A549 (cell line): ENCODE data around the gene NRG4. TPM values are rescaled to one million over a fixed set of nuclear protein-coding genes. Genes with fewer than 3 reads are reported as not detected.

ENCODE experiments used
- ATAC-seq, 2 experiments: fragments of 200-7000 bp in 1 of 2; fragments of >200 bp in 1 of 2; cut with Nextera tagmentation in 1 of 2; cut with Tn5 transposase in 1 of 2; 3 replicates each; pipeline versions ENCODE4 v1.8.0 to v1.9.1; 2018 to 2020; ENCODE audit warnings: mild to moderate bottlenecking in 1 of 2, moderate library complexity in 1 of 2
- CTCF ChIA-PET: fragments of 300-600 bp; sonication (Branson Sonifier 250); formaldehyde crosslinking; extraction: SDS; loops from one replicate; lab custom pipeline; 2021; ENCODE audit warnings: antibody characterized with exemption, inconsistent platforms; lab: Yijun Ruan, JAX
- POLR2A ChIA-PET: fragments of 350-600 bp; formaldehyde crosslinking; extraction: SDS; loops from one replicate; lab custom pipeline; 2021; ENCODE audit warnings: antibody characterized with exemption, inconsistent platforms; lab: Yijun Ruan, JAX
- DNase-seq, 2 experiments: peaks; one replicate each; pipeline versions ENCODE4 v3.0.0 to v3.0.0-alpha.2; 2011 to 2016; ENCODE audit warnings: low read depth in 1 of 2, low spot score in 1 of 2
- FAIRE-seq: peaks from 2 replicates; lab custom pipeline; 2011; peaks lifted over from hg19 to GRCh38; lab: Jason Lieb, UNC
- H3K27ac ChIP-seq, 2 experiments: fragments of >200 bp; sonication (Bioruptor Twin); formaldehyde crosslinking; 3 replicates each; pipeline ENCODE4 v1.5.1; 2016 to 2017
- H3K4me1 ChIP-seq: fragments of >200 bp; sonication (Bioruptor Twin); formaldehyde crosslinking; 3 replicates; pipeline ENCODE4 v1.6.1; 2016
- H3K4me2 ChIP-seq: fragments of >200 bp; sonication (Bioruptor Twin); formaldehyde crosslinking; 3 replicates; pipeline ENCODE4 v1.6.1; 2016
- H3K4me3 ChIP-seq: fragments of >200 bp; sonication (Bioruptor Twin); formaldehyde crosslinking; 3 replicates; pipeline ENCODE4 v1.5.1; 2016
- H3K9me3 ChIP-seq: fragments of >200 bp; sonication (Bioruptor Twin); formaldehyde crosslinking; 3 replicates; pipeline ENCODE4 v1.6.1; 2016
- BHLHE40 ChIP-seq: IDR thresholded peaks from 2 replicates; pipeline ENCODE4 v1.6.1; 2012; ENCODE audit warnings: low read depth, low read length, inconsistent platforms
- CBX8 ChIP-seq: fragments of 200-600 bp; sonication (generic); IDR thresholded peaks from 2 replicates; pipeline ENCODE4 v1.6.1; 2016
- HOXB13 ChIP-seq: fragments of 250-450 bp; sonication (Bioruptor Pico); IDR thresholded peaks from 2 replicates; pipeline ENCODE4 v1.5.0; 2020; ENCODE audit warnings: low read depth, mild to moderate bottlenecking, moderate library complexity
- JUN ChIP-seq, 2 experiments: fragments of >200 bp; sonication (Bioruptor Twin); formaldehyde crosslinking; IDR thresholded peaks; 2 replicates in 1 of 2; 3 replicates in 1 of 2; pipeline ENCODE4 v1.6.1; 2016 to 2017
- MAFK ChIP-seq: fragments of 450-650 bp; IDR thresholded peaks from 2 replicates; pipeline ENCODE4 v1.6.1; 2014; ENCODE audit not compliant: partially characterized antibody
- MAX ChIP-seq: IDR thresholded peaks from 2 replicates; pipeline ENCODE4 v1.6.1; 2012
- NFE2L2 ChIP-seq: fragments of 150-350 bp; conservative IDR thresholded peaks from 2 replicates; pipeline ENCODE4 v1.6.1; 2014; ENCODE audit warnings: low read length
- PHF8 ChIP-seq: fragments of 200-600 bp; sonication (generic); IDR thresholded peaks from 2 replicates; pipeline ENCODE4 v1.6.1; 2016; ENCODE audit warnings: low read depth, mild to moderate bottlenecking, antibody characterized with exemption, moderate library complexity, borderline replicate concordance
- POLR2A ChIP-seq: IDR thresholded peaks from 2 replicates; pipeline ENCODE4 v1.6.1; 2012; ENCODE audit warnings: mild to moderate bottlenecking, low read length
- RARB ChIP-seq: fragments of 250-450 bp; sonication (Bioruptor Pico); IDR thresholded peaks from 2 replicates; pipeline ENCODE4 v1.8.0; 2021; ENCODE audit warnings: mild to moderate bottlenecking, moderate library complexity
- SREBF2 ChIP-seq: fragments of 450-650 bp; IDR thresholded peaks from 2 replicates; pipeline ENCODE4 v1.6.1; 2014; ENCODE audit warnings: mild to moderate bottlenecking, moderate library complexity
- TFCP2L1 ChIP-seq: fragments of 250-450 bp; sonication (Bioruptor Pico); IDR thresholded peaks from 2 replicates; pipeline ENCODE4 v1.5.0; 2021; ENCODE audit warnings: mild to moderate bottlenecking
- WGBS: methylation state at CpG from one replicate; pipeline ENCODE4 v1.1.6; 2017; ENCODE audit errors: missing lambda C conversion rate; 5-methylcytosine and 5-hydroxymethylcytosine counted together
- polyA minus RNA-seq: library from RNA; depleted of rRNA, polyadenylated mRNA; stranded (reverse); fragments of >200 nt; gene quantifications from 2 replicates; pipeline ENCODE4 v1.2.3, GENCODE V29; 2011; rRNA and poly(A)+ RNA removed
- polyA plus RNA-seq, 4 experiments: library from polyadenylated mRNA; depleted of rRNA in 3 of 4; stranded (reverse); fragments of >200 nt; fragmentation: RNase III in 1 of 4; extraction: RNeasy Plus Mini Kit Qiagen cat#74134 plus additional on column Dnase treatment in 1 of 4; gene quantifications; 2 replicates in 3 of 4; 3 replicates in 1 of 4; pipeline ENCODE4 v1.2.3, GENCODE V29; 2011 to 2017
- TF ChIP-seq, protein P1 (sequence below): fragments of >200 bp; sonication (Bioruptor Twin); formaldehyde crosslinking; IDR thresholded peaks from 3 replicates; pipeline ENCODE4 v1.6.1; 2016
- TF ChIP-seq, protein P2 (sequence below): fragments of >200 bp; sonication (Bioruptor Twin); formaldehyde crosslinking; IDR thresholded peaks from 2 replicates; pipeline ENCODE4 v1.6.1; 2016
- TF ChIP-seq, protein P3 (sequence below): fragments of 200-600 bp; sonication (generic); IDR thresholded peaks from 2 replicates; pipeline ENCODE4 v1.6.1; 2016; ENCODE audit warnings: antibody characterized with exemption, mild to moderate bottlenecking, moderate library complexity
- TF ChIP-seq, protein P4 (sequence below): fragments of >200 bp; sonication (Bioruptor Twin); formaldehyde crosslinking; IDR thresholded peaks from 3 replicates; pipeline ENCODE4 v1.5.1; 2016

Gene NRG4, protein sequence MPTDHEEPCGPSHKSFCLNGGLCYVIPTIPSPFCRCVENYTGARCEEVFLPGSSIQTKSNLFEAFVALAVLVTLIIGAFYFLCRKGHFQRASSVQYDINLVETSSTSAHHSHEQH
- polyA plus RNA-seq (2011; rRNA removed) (8.0 and 9.2 TPM in 2 replicates), polyA plus RNA-seq (2017; fragmentation: RNase III; extraction: RNeasy Plus Mini Kit Qiagen cat#74134 plus additional on column Dnase treatment) (0.56 to 2.2 TPM (median 1.00 TPM) in 3 replicates), polyA minus RNA-seq (1.9 and 2.0 TPM in 2 replicates)
- 2.0 and 3.4 TPM in 2 replicates for polyA plus RNA-seq (2012; cell fraction: cytosol; rRNA removed)
- polyA plus RNA-seq (2012; cell fraction: nucleus; rRNA removed), result 0.25 and 0.42 TPM in 2 replicates

- FAIRE-seq (peak; percentile 79), DNase-seq (peak; percentile 37 to 71), ATAC-seq (peak; percentile 98 to 99)
- CTCF ChIA-PET, result interaction anchor here (0.6 to 1.6 kb wide), 4 partner anchors 11 to 127 kb away, joined by 3 to 5 read pairs (median 3); no protein-coding TSS in a partner anchor
- peak within 1 kb of the TSS; percentile 33 for H3K4me3 ChIP-seq
- TF ChIP-seq RARB, result peak; percentile 74; the same call in 1 of the 2 replicates
- 0 out of 2 replicates have a peak, but pooled peaks have one; percentile 20 for TF ChIP-seq MAX
- 0 out of 2 replicates have a peak, but pooled peaks have one; percentile 45 for TF ChIP-seq NFE2L2
- peak; percentile 70 for TF ChIP-seq MAFK
- TF ChIP-seq TFCP2L1 (CRISPR knock-in tag), result no peak
- TF ChIP-seq, protein P1, sequence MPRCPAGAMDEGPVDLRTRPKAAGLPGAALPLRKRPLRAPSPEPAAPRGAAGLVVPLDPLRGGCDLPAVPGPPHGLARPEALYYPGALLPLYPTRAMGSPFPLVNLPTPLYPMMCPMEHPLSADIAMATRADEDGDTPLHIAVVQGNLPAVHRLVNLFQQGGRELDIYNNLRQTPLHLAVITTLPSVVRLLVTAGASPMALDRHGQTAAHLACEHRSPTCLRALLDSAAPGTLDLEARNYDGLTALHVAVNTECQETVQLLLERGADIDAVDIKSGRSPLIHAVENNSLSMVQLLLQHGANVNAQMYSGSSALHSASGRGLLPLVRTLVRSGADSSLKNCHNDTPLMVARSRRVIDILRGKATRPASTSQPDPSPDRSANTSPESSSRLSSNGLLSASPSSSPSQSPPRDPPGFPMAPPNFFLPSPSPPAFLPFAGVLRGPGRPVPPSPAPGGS, result no peak
- no peak for TF ChIP-seq PHF8
- peak; percentile 60; the same call in 1 of the 2 replicates for TF ChIP-seq BHLHE40
- TF ChIP-seq, protein P2, sequence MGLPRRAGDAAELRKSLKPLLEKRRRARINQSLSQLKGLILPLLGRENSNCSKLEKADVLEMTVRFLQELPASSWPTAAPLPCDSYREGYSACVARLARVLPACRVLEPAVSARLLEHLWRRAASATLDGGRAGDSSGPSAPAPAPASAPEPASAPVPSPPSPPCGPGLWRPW, result no peak
- POLR2A ChIA-PET, result interaction anchor here (1.2 kb wide), 1 partner anchor 46 kb away, joined by 4 read pairs; no protein-coding TSS in a partner anchor
- H3K9me3 ChIP-seq, result no peaks in the 10 kb centered on the region; the same call in 2 of the 3 replicates
- WGBS, result 20% methylated on average over 13 of the region's 13 CpGs
- H3K4me1 ChIP-seq, result peaks cover 4% of the 10 kb centered on the region; the same call in 1 of the 3 replicates
- peak within 1 kb of the TSS; percentile 29 to 57; a peak in 5 of 6 replicates for H3K27ac ChIP-seq
- peak within 1 kb of the TSS; percentile 78 for H3K4me2 ChIP-seq
These were observed at the start of gene NRG4 for GRCh38 chr15:76011627-76012551. TSS of gene NRG4 (minus strand) at chr15:76012424. CDS start at chr15:76011230, 1,194 bp downstream.

DNA sequence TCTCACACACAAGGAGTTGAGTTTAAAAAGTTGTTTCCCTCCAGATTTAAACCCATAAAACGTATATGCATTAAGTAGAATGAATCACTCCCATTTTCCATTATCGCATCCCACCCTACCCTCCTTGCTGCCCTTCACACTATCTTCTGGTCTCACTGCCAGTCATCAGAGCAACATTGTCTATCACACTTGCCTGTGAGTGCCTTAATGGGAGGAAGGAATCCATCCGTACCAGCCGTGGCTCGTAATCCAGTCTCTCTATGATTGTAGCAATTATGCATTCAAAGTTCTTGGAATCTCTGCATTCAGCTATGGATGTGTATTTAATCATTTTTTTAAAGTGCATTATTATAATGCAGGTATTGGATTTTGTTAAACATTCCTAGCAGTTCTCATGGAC lies 49.5 kb upstream of the NRG4 start:
- no peaks in the 10 kb centered on the region for H3K9me3 ChIP-seq
- TF ChIP-seq RARB (no peak), BHLHE40 (no peak), JUN (IDR thresholded peaks at IDR 0.05) (no peak), SREBF2 (no peak), CBX8 (no peak), POLR2A (no peak), HOXB13 (no peak)
- TF ChIP-seq, protein P3, sequence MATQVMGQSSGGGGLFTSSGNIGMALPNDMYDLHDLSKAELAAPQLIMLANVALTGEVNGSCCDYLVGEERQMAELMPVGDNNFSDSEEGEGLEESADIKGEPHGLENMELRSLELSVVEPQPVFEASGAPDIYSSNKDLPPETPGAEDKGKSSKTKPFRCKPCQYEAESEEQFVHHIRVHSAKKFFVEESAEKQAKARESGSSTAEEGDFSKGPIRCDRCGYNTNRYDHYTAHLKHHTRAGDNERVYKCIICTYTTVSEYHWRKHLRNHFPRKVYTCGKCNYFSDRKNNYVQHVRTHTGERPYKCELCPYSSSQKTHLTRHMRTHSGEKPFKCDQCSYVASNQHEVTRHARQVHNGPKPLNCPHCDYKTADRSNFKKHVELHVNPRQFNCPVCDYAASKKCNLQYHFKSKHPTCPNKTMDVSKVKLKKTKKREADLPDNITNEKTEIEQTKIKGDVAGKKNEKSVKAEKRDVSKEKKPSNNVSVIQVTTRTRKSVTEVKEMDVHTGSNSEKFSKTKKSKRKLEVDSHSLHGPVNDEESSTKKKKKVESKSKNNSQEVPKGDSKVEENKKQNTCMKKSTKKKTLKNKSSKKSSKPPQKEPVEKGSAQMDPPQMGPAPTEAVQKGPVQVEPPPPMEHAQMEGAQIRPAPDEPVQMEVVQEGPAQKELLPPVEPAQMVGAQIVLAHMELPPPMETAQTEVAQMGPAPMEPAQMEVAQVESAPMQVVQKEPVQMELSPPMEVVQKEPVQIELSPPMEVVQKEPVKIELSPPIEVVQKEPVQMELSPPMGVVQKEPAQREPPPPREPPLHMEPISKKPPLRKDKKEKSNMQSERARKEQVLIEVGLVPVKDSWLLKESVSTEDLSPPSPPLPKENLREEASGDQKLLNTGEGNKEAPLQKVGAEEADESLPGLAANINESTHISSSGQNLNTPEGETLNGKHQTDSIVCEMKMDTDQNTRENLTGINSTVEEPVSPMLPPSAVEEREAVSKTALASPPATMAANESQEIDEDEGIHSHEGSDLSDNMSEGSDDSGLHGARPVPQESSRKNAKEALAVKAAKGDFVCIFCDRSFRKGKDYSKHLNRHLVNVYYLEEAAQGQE, result no peak
- TF ChIP-seq, protein P4, sequence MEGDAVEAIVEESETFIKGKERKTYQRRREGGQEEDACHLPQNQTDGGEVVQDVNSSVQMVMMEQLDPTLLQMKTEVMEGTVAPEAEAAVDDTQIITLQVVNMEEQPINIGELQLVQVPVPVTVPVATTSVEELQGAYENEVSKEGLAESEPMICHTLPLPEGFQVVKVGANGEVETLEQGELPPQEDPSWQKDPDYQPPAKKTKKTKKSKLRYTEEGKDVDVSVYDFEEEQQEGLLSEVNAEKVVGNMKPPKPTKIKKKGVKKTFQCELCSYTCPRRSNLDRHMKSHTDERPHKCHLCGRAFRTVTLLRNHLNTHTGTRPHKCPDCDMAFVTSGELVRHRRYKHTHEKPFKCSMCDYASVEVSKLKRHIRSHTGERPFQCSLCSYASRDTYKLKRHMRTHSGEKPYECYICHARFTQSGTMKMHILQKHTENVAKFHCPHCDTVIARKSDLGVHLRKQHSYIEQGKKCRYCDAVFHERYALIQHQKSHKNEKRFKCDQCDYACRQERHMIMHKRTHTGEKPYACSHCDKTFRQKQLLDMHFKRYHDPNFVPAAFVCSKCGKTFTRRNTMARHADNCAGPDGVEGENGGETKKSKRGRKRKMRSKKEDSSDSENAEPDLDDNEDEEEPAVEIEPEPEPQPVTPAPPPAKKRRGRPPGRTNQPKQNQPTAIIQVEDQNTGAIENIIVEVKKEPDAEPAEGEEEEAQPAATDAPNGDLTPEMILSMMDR, result no peak
- WGBS, result 71% methylated on average over 5 of the region's 5 CpGs
- ChIA-PET POLR2A (no interaction called here), CTCF (interaction anchor here (0.9 to 9.2 kb wide), 7 partner anchors 10 to 252 kb away, joined by 3 to 448 read pairs (median 5); no protein-coding TSS in a partner anchor)
- DNase-seq (no peak), ATAC-seq (no peak), FAIRE-seq (peak; percentile 68)
- H3K4me3 ChIP-seq, result no peak overlapping the region
- H3K4me2 ChIP-seq, result no peak overlapping the region
- peaks cover 15% of the 10 kb centered on the region for H3K4me1 ChIP-seq
- H3K27ac ChIP-seq, result no peak overlapping the region
